ENCODE measurements around the gene MAN1B1.
"Not testable (repeated sequence)": the region's sequence is repeated elsewhere in the genome, so short reads cannot be mapped to it uniquely, and the experiment has no call there.

Gene MAN1B1

DNA sequence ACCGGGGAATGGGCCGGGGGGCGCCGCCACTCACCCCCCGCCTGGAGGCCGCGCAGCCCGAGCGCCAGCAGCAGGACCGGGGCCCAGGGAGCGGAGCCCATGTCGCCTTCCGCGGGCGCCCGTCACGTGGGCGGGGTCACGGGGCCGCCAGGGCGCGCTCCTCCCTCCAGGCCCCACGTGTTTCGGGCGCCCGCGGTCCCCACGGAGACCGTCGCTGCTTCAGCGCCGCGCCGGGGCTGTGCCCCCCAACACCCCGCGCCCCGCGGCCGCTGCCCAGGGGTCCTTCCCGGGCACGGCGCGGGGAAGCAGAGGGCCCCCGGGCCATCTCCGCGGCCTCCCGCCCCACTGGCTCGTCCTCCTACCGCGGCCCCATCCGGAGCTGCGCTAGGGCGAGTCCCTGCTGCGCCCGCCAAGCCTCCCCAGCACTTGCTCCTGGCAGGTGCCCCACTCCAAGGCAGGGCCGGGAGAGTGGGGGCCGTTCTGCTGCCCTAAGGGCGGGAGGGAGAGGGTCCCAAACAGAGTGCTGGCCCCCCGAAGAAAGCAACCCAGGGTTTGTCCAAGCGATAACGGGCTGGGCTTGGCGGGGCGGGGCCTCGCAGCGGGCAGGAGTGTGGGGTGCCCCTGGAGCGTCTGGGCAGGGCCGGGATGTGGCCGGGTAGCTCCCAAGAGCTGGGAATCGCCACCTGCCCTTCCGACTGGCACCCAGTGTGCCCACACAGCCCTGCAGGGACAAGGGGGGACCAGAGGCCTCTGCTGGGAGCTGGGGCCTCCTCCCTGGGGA, 28.0 kb downstream of the MAN1B1 start, which contains the start of gene DPP7:
DPP7 (minus strand) TSS at position 121 of the 781 bp plus-strand sequence; CDS start at position 101, 20 bp downstream.
- peak within 1 kb of the TSS; percentile 70 for H3K4me3 Mint-ChIP-seq
- no peak within 1 kb of the TSS for H3K27ac Mint-ChIP-seq
- H3K4me1 Mint-ChIP-seq (ENCODE audit: low read depth), result peaks cover 8% of the 10 kb centered on the region
- peaks cover 3% of the 10 kb centered on the region for H3K36me3 Mint-ChIP-seq (ENCODE audit: low read depth)
- no peaks in the 10 kb centered on the region for H3K9me3 Mint-ChIP-seq
- H3K27me3 Mint-ChIP-seq (ENCODE audit: low read depth), result no peaks in the 10 kb centered on the region

DNA sequence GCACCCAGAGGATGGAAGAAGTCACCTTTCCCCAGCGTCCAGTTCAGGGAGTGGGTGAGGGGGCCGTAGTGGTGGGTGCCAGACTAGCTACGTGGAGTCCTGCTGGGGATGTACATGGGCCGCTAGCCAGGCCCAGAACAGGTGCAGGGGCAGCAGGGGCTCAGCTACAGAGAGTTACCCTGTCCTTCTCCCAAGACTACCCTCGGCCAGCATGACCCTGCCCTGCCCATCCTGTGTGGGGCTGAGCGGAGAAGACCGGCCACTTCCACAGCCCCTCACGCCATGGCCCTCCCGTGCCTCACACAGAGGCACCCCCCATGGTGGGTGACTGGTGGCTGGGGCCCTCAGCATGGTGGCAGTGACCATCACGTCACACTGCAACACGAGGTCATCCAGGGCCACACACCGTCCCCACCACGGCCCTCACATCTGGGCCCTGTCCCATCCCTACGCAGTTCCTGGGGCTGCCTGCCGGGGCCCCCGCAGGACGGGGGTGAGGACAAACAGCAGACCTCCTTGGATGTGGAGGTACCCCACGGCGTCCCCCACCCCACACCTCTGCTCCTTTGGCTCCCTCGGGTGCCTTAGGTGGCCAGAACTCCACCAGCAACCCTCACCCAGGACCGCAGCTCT, 28.7 kb downstream of the MAN1B1 start:
- H3K9me3 Mint-ChIP-seq, result no peaks in the 10 kb centered on the region
- H3K27me3 Mint-ChIP-seq (ENCODE audit: low read depth), result no peaks in the 10 kb centered on the region
- no peak overlapping the region for H3K4me3 Mint-ChIP-seq
- peaks cover 3% of the 10 kb centered on the region for H3K36me3 Mint-ChIP-seq (ENCODE audit: low read depth)
- H3K4me1 Mint-ChIP-seq (ENCODE audit: low read depth), result peaks cover 8% of the 10 kb centered on the region
- no peak overlapping the region for H3K27ac Mint-ChIP-seq

DNA sequence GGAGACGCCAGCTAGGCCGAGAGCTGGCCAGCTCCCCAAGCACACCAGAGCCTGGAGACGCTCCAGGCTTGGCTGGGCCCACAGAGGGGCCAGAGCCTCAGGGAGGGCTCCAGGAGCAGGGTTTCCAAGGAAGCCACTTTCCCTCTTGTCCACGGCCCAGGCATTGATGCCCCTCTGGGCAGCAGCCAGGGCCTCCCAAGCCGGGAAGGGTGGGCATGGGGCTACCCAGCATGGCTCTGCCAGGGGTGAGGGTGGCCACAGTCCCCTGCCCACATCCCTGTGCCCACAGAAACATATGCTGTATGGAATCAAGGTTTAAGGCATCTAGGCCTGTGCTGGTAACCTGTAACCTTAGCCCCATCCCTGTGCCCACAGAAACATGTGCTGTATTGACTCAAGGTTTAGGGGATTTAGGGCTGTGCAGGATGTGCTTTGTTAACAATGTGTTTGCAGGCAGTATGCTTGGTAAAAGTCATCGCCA, 29.3 kb downstream of the MAN1B1 start:
- Mint-ChIP-seq H3K27me3 (ENCODE audit: low read depth) (no peaks in the 10 kb centered on the region), H3K27ac (no peak overlapping the region), H3K4me1 (ENCODE audit: low read depth) (peaks cover 6% of the 10 kb centered on the region), H3K9me3 (no peaks in the 10 kb centered on the region), H3K4me3 (no peak overlapping the region), H3K36me3 (ENCODE audit: low read depth) (no peaks in the 10 kb centered on the region)

DNA sequence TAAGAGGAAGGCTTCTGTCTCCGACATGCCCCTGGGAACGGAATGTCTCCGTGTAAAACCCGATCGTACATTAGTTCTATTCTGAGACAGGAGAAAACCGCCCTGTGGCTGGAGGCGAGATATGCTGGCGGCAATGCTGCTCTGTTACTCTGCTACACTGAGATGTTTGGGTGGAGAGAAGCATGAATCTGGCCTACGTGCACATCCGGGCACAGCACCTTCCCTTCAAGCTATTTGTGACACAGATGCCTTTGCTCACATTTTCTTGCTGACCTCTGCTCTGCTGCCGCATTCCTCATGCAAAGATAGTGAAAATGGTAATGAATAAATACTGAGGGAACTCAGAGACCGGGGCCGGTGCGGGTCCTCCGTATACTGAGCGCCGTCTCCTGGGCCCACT, 29.9 kb downstream of the MAN1B1 start:
- H3K27ac Mint-ChIP-seq, result no peak overlapping the region
- no peaks in the 10 kb centered on the region for H3K9me3 Mint-ChIP-seq
- H3K27me3 Mint-ChIP-seq (ENCODE audit: low read depth), result no peaks in the 10 kb centered on the region
- H3K4me3 Mint-ChIP-seq, result no peak overlapping the region
- no peaks in the 10 kb centered on the region for H3K36me3 Mint-ChIP-seq (ENCODE audit: low read depth)
- H3K4me1 Mint-ChIP-seq (ENCODE audit: low read depth), result peaks cover 6% of the 10 kb centered on the region

DNA sequence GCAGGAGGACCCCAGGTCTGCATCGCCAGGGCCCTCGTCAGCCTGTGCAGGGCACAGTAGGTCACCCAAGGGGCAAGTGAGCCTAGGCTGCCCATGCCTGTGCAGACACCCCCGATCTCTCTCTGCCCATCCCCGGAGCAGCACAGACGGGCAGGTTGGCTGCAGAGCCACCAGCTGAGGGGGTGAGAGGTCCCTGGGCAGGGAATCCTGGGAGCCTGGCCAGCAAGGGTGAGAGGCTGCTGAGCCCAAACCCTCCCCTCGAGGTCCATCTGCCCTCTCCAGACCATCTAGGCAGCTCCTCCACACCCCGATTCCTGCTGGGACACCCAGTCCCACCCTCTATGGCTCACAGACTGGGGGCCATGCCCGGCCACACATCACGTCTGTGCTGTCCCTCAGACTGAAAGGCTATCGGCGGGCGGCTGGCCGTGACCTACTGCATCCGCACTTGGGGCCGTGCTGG, 30.5 kb downstream of the MAN1B1 start:
- H3K4me1 Mint-ChIP-seq (ENCODE audit: low read depth), result peaks cover 10% of the 10 kb centered on the region
- H3K27me3 Mint-ChIP-seq (ENCODE audit: low read depth), result no peaks in the 10 kb centered on the region
- no peaks in the 10 kb centered on the region for H3K36me3 Mint-ChIP-seq (ENCODE audit: low read depth)
- no peak overlapping the region for H3K27ac Mint-ChIP-seq
- H3K4me3 Mint-ChIP-seq, result no peak overlapping the region
- no peaks in the 10 kb centered on the region for H3K9me3 Mint-ChIP-seq

DNA sequence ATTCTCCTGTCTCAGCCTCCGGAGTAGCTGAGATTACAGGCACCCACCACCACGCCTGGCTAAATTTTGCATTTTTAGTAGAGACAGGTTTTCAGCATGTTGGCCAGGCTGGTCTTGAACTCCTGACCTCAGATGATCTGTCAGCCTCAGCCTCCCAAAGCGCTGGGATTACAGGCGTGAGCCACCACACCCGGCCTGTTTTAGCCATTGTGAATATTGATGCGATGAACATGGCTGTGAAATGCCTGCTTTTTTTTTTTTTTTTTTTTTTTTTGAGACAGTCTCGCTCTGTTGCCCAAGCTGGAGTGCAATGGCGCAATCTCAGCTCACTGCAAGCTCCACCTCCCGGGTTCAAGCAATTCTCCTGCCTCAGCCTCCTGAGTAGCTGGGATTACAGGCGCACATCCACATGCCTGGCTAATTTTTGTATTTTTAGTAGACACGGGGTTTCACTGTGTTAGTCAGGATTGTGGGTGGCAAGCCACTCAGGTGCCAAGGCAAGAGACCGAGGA, 31.4 kb downstream of the MAN1B1 start:
- not testable (repeated sequence) for H3K4me3 Mint-ChIP-seq; H3K9me3 Mint-ChIP-seq; H3K36me3 Mint-ChIP-seq (ENCODE audit: low read depth); H3K27ac Mint-ChIP-seq; H3K27me3 Mint-ChIP-seq (ENCODE audit: low read depth)
- H3K4me1 Mint-ChIP-seq (ENCODE audit: low read depth), result peaks cover 12% of the 10 kb centered on the region

DNA sequence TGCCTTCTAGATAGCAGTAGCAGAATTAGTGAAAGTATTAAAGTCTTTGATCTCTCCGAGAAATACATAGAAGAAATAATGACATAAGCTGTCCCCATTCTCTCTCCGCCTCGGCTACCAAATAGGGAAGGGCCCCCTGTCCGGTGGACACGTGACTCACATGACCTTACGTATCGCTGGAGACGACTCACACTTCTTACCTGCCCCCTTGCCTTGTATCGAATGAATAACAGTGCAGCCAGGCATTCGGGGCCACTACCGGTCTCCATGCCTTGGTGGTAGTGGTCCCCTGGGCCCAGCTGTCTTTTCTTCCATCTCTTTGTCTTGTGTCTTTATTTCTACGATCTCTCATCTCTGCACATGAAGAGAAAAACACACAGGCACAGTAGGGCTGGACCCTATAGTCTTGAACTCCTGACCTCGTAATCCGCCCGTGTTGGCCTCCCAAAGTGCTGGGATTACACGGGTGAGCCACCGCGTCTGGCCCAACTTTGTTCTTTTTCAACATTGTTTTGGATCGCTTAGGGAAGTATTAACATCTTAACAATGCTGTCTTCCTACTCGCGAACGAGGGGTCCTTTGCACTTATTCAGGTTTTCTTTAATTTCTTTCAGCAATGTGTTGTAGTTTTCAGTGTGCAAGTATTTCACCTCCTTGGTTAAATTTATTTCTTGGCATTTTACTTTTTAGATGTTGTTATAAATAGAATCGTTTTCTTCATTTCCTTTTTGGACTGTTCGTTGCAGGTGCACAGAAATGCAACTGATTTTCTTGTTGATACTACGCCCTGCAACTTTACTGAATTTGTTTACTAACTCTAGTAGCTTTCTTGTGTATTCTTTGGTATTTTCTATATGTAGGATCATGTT, 35.4 kb downstream of the MAN1B1 start:
- peaks cover 16% of the 10 kb centered on the region for H3K4me1 Mint-ChIP-seq (ENCODE audit: low read depth)
- not testable (repeated sequence) for H3K36me3 Mint-ChIP-seq (ENCODE audit: low read depth); H3K9me3 Mint-ChIP-seq; H3K4me3 Mint-ChIP-seq; H3K27ac Mint-ChIP-seq; H3K27me3 Mint-ChIP-seq (ENCODE audit: low read depth)

DNA sequence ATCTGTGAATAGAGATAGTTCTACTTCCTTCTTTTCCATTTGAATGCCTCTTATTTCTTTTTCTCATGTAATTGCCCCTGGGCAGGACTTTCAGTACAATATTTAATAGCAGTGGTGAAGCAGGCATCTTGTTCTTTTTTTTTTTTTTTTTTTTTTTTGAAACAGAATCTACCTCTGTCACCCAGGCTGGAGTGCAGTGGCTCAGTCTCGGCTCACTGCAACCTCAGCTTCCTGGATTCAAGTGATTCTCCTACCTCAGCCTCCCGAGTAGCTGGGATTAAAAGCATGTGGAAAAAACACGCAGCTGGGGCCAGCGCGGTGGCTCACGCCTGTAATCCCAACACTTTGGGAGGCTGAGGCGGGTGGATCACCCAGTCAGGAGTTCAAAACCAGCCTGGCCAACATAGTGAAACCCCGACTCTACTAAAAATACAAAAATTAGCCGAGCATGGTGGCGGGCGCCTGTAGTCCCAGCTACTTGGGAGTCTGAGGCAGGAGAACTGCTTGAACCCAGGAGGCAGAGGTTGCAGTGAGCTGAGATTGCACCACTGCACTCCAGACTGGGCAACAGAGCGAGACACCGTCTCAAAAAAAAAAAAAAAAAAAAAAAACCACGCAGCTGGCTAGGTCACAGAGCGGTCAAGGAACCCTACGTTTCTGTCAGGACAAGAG, 36.1 kb downstream of the MAN1B1 start:
- not testable (repeated sequence) for H3K27ac Mint-ChIP-seq; H3K27me3 Mint-ChIP-seq (ENCODE audit: low read depth)

DNA sequence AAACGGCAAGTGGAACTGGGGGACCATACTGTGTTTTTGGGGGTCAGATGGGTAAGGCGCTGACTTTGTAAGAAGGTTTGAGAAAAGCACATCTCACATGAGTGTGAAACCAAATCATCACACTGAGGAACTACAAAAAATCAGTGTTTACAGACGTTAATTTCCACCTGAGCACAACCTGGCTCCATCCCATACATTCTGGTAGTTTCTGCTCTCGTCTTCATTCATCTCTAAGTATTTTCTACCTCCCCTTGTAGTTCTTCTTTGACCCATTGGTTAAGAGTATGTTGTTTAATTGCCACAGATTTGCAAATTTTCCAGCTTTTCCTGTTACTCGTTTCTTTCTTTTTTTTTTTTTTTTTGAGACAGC, 36.7 kb downstream of the MAN1B1 start:
- Mint-ChIP-seq H3K9me3 (no peaks in the 10 kb centered on the region), H3K36me3 (ENCODE audit: low read depth) (peaks cover 2% of the 10 kb centered on the region), H3K4me1 (ENCODE audit: low read depth) (peaks cover 28% of the 10 kb centered on the region), H3K4me3 (no peak overlapping the region), H3K27me3 (ENCODE audit: low read depth) (no peaks in the 10 kb centered on the region), H3K27ac (no peak overlapping the region)

More for the DNA sequence above, 36.1 kb downstream of the MAN1B1 start:
- peaks cover 23% of the 10 kb centered on the region for H3K4me1 Mint-ChIP-seq (ENCODE audit: low read depth)
- H3K9me3 Mint-ChIP-seq; H3K36me3 Mint-ChIP-seq (ENCODE audit: low read depth); H3K4me3 Mint-ChIP-seq: not testable (repeated sequence)

DNA sequence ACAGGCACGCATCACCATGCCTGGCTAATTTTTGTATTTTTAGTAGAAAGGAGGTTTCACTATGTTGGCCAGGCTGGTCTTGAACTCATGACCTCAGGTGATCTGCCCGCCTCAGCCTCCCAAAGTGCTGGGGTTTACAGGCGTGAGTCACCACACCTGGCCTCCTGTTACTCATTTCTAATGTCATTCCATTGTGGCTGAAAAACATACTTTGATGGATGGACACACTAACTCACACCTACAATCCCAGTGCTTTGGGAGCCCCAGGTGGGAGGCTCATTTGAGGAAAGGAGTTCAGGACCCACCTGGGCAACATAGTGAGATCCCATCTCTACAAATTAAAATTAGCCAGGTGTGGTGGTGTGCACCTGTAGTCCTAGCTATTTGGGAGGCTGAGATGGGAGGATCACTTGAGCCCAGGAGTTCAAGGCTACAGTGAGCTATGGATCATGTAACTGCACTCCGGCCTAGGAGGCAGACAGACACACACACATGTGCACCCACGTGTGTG, 37.2 kb downstream of the MAN1B1 start:
- H3K9me3 Mint-ChIP-seq; H3K4me3 Mint-ChIP-seq; H3K36me3 Mint-ChIP-seq (ENCODE audit: low read depth); H3K27me3 Mint-ChIP-seq (ENCODE audit: low read depth); H3K27ac Mint-ChIP-seq: not testable (repeated sequence)
- H3K4me1 Mint-ChIP-seq (ENCODE audit: low read depth), result peaks cover 32% of the 10 kb centered on the region

DNA sequence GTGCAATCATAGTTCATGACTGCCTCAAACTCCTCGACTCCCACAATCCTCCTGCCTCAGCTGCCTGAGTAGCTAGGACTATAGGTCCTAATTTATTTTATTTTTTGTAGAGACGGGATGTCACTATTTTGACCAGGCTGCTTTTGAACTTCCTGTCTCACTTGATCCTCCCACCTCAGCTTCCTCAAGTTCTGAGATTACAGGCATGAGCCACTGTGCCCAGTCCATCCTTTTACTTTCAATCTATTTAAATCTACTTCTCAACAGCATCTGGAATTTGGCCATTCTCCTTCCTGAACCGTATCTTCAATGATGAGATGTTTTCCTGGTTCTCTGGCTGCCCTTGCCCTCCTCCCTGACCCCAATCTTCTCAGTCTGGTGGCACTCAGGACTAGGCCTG, 40.0 kb downstream of the MAN1B1 start:
- H3K36me3 Mint-ChIP-seq (ENCODE audit: low read depth), result peaks cover 2% of the 10 kb centered on the region
- H3K4me3 Mint-ChIP-seq, result peak overlapping the region; percentile 94
- H3K4me1 Mint-ChIP-seq (ENCODE audit: low read depth), result peaks cover 32% of the 10 kb centered on the region
- H3K27ac Mint-ChIP-seq, result peak overlapping the region; percentile 98
- H3K27me3 Mint-ChIP-seq (ENCODE audit: low read depth), result no peaks in the 10 kb centered on the region
- H3K9me3 Mint-ChIP-seq, result no peaks in the 10 kb centered on the region

DNA sequence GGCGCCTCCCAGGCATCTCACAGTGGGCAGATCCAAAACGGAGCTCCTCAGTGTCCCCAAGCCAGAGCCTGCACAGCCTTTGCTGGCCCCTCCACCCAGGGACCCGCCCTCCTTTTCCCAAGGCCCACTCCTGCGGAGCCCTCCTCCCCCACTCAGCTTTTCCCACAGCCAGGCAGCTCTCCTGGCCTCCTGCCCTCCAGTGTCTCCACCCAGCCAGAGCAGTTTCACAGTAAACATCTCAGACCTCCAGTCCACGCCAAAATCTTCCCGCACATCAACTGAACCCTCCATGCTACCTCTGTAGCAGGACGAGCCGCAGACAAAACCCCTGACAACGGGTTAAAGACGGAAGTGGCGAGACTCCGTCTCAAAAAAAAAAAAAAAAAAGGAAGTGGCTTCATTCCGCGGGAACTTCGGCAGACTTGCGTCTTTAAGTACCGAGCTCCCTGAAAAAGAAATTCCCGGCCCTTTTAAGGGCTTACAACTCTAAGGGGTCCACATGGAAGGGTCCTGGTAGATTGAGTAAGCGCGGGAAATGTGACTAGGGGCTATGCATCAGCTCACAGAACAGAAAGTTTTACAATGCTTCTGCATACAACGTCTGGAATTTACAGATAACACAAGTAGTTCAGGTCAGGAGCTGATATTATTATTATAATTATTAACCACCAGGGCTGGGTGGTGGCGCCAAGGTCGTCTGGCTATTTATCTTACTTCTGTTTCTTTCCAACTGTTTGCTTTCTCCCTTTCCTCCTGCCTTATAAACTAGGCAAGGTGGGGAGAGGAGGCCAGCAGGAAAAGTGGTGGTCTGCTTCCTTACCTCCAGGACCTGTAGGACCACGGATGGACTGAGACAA, 40.7 kb downstream of the MAN1B1 start:
- peak overlapping the region; percentile 94 for H3K4me3 Mint-ChIP-seq
- no peaks in the 10 kb centered on the region for H3K27me3 Mint-ChIP-seq (ENCODE audit: low read depth)
- peaks cover 2% of the 10 kb centered on the region for H3K36me3 Mint-ChIP-seq (ENCODE audit: low read depth)
- H3K4me1 Mint-ChIP-seq (ENCODE audit: low read depth), result peaks cover 27% of the 10 kb centered on the region
- H3K9me3 Mint-ChIP-seq, result no peaks in the 10 kb centered on the region
- peak overlapping the region; percentile 98 for H3K27ac Mint-ChIP-seq

DNA sequence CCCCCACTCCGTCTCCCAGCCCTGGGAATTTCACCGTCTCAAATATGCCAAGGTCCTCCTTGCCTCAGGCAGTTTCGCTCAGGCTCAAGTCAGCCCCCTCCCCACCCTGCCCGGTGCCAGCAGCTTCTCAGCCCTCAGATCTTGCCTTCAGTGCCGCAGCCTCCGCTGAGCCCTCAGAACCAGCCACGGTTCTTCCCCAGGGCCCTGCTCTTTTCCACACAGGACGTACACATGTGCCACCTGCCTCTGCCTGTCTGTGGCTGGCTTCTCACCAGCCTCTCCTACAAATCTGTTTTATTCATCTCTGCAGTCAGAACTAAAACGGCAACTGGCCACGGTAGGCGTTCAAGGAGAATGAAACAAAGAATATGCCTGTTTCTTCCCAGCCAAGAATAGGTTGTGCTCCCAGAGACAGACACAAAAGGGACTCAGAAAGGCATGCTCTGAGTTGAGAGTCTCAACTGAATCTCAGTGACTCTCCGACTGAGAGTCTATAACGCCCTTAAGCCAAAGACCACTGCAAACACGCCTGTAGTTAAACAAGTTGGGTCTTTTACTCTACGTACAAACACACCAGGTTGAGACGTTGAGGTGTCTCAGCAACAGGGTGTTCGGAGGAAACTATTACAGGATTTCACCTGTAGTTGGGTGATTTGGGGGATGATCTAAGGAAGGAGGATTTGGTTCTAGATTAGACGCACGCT, 41.5 kb downstream of the MAN1B1 start:
- H3K27ac Mint-ChIP-seq, result peak overlapping the region; percentile 89
- H3K4me1 Mint-ChIP-seq (ENCODE audit: low read depth), result peaks cover 25% of the 10 kb centered on the region
- peaks cover 4% of the 10 kb centered on the region for H3K27me3 Mint-ChIP-seq (ENCODE audit: low read depth)
- H3K4me3 Mint-ChIP-seq, result peak overlapping the region; percentile 89
- peaks cover 2% of the 10 kb centered on the region for H3K36me3 Mint-ChIP-seq (ENCODE audit: low read depth)
- no peaks in the 10 kb centered on the region for H3K9me3 Mint-ChIP-seq

Data from T-helper 1 cell treated with Interleukin-12 subunit alpha and Interleukin-12 subunit beta and Interleukin-4 antibody, amounts not matched to agents 30 μg/mL and 1 μg/mL, for 36 hours (primary cell).